Hippocampal formation (tissue), 2 donors: ENCODE data around the gene RMRP.

Experiments
- DNase-seq, 2 donors: peaks; one replicate each; lab custom pipeline; 2025; lab: John Stamatoyannopoulos, UW

RMRP gene

GRCh38 chr9:35686222-35687203 is 28.7 kb upstream of the RMRP start:
- DNase-seq: no peak

- DNase-seq: no peak
These were observed 27.7 kb upstream of the RMRP start for GRCh38 chr9:35685506-35685905.

DNA sequence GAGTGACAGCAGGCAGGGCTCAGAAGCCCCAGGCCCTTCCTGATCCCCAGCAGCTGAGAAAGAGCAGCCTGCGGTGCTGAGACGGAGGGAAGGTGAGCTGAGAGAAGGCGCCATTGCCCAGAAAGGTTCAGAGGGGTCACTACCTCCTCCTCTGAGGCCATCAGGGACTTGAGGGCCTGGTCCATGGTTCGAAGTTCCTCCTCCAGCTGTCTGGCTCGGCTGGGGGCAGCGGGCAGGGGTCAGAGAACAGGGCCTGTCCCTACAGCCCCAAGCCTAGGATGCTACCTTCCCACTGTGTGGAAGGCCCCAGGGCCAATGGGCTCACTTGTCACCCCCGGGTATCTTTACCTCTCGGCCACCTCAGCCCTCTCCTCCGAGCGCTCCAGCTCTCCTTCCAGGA is 27.1 kb upstream of the RMRP start:
- DNase-seq: no peak

DNA sequence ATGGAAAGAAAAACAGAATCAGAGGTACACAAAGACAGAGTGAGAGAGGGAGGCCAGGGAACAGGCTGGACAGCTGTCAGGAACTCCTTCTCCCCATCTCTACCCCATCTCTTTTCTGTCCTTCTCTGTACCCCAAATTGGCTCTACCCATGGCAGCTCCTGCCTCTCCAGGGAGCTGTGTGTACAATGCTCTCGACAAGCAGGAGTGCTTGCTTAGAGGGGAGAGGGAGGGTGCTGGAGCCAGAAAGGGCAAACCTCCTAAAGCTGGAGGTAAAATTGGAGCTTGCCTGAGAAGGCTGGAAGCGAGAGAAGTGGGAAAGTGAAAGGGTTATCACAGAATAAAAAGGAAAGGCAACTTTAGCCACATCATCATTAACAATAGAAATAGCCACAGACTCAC is 25.5 kb upstream of the RMRP start:
- DNase-seq: no peak

DNA sequence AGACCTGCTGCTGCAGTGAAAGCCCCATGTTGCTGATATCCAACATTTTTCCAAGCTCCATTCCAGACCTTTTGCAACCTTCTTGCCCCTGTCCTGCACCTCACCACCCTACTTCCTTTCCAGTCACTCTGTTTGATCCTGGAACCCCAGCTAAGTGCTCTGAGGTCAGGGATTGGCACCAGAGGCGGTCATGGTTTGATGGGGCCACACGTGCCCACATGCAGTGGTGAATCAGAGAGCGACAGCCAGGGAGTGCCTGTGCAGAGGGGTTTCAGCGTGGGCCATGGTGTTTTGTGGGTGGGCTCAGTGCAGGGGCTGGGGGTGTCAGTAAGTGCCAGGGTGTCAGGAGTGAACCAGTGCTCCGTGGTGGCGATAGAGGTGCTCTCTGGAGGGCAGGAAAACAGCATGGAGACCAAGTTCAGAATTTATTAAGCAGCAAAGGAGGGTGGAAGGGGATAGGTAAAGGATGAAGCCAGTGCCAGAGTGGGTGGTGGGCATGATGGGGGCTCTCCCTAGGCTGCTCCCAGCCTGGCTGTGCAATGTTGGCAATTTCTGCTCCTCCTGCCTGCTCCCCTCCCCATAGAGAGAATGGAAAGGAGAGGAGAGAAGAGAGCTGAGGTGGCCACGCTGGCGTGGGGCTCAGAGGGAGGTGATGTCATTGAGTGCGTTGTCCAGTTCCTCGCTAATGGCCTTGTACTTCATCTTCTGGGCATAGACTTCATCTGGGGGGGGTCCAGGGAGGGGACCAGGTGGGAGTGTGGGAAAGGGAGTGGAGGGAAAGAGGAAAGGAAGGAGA is 24.9 kb upstream of the RMRP start:
- DNase-seq: no peak

DNA sequence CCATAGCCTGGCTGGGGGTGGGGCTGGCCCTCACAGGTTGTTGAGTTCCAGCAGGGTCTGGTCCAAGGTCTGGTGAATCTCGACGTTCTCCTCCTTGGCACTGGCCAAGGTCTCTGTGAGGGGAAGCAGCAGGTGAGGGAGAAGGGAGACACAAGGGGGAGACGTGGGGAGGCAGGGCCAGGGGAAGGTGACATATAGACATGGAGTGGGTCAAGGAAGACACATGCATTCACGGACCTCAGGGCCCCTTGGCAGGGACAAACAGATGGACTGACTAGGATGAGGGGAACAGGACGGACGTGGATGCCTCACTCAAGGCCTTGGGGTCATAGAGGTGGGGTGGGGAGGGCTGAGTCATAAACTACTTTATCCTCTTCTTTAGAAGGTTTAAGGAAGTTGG is 24.2 kb upstream of the RMRP start:
- DNase-seq: no peak

- no peak for DNase-seq
These were observed 23.7 kb upstream of the RMRP start for GRCh38 chr9:35681341-35682002.

- no peak for DNase-seq
These were observed 22.7 kb upstream of the RMRP start for GRCh38 chr9:35680331-35681105.

DNA sequence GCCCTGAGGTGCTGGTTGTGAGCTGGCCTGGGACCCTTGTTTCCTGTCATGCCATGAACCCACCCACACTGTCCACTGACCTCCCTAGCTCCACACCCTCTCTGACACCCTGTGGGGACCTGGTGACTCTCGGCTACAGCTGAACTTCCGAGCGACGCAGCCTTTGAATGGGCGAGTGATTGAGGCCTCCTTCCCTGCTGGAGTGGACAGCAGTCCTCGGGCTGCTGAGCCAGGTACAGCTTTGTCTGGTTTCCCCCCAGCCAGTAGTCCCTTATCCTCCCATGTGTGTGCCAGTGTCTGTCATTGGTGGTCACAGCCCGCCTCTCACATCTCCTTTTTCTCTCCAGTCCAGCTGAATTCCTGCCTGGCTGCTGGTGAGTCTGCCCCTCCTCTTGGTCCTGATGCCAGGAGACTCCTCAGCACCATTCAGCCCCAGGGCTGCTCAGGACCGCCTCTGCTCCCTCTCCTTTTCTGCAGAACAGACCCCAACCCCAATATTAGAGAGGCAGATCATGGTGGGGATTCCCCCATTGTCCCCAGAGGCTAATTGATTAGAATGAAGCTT is 22.0 kb upstream of the RMRP start:
- no peak for DNase-seq

GRCh38 chr9:35679091-35679490 is 21.3 kb upstream of the RMRP start:
- no peak for DNase-seq

- DNase-seq: no peak
These were observed 18.0 kb upstream of the RMRP start for GRCh38 chr9:35675732-35676392.

- no peak for DNase-seq
These were observed 17.4 kb upstream of the RMRP start for GRCh38 chr9:35675204-35675603.

- DNase-seq: no peak
These were observed 16.2 kb upstream of the RMRP start for GRCh38 chr9:35674025-35674361.

- DNase-seq: no peak
These were observed 15.6 kb upstream of the RMRP start, which contains the start of gene CA9 for GRCh38 chr9:35673132-35674024. TSS of gene CA9 (plus strand) at chr9:35673928. CDS start at chr9:35673960, 32 bp downstream.

DNA sequence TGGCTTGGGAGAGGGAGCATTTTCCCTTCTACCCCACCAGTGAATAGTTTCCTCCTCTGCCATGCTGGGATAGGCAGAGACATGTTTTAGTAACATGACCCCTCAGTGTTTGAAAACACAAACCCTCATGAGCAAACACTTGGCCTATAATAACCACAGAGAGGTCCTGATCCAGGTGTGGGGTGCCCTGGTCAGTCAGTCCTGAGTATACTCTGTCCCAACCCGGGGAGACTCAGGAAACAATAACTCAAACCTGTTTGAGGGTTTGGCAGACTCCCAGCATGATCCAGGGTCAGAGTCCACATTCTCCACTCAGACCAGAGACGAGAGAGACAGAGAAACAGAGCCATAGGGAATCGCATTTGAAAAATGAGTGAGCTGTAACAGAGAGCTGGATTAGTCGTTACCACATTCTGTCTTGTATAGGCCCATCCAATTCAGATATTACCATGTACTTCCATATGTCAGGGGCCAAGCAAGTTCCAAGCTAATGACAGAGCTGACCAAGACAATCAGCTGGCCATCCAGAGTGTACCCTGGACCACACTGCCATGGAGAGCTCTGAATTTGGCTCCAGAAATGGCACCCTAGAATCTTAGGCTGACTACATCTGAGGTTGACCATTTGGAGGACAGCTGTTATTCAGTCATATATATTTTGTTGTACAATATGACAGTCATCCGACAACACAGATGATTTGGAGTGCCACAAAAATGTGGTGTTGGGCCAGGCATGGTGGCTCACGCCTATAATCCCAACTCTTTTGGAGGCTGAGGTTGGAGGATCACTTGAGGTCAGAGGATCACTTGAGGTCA is 11.7 kb upstream of the RMRP start:
- no peak for DNase-seq

DNA sequence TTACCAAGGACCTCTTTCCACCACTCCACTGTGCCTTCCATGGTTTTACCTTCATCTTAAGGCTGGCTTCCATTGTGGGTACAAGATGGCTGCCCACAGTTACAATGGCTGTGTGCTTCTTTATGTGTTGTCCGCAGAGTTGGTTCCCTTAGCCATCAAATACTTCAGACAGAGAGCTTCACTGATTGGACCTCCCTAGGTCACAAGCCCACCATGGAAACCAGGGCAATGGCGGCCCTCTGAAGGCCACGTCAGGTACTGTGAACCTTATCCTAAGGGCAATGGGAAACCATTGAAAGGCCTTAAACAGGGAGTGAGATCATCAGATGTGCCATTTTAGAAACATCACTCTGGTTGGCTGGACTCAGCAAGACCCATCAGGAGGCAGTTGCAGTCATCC is 10.1 kb upstream of the RMRP start:
- DNase-seq: no peak

DNA sequence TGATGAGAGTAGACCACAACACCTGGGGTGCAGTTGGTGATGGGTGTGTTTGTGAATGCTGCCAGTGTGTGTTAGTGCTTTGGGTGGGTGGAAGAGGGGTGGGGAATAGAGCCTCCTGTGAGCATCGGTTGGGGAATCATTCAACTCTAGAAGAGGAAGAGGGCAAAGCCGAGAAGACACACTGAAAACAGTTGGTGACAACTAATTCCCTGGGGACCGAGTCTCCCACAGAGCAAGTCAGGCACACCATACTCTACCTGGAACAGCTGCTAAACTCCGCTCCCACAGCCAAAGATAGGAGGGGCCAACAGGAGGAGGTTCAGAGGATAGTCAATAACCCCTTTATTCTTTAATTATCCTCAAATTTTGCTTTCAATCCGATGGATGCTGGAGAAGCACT is 8.7 kb upstream of the RMRP start:
- DNase-seq: no peak

DNA sequence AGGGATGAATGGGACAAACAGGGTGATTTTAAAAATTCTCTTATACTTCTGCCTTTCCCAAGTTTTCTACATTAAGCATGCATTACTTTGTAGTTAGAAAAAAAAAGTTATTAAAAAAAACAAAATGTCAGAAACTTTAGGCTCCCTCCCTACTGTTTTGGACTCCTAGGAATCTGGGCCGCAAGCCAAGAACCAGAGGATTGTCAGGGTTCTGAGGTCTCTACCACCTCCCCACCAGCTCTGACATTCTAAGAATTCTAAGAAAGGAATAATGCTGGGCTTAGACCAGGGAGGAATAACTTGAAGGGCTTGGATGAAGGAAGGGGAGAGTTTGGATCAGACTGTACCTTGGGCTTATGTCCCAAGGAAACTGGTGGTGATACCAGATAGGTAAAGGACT is 8.2 kb upstream of the RMRP start:
- DNase-seq: no peak

DNA sequence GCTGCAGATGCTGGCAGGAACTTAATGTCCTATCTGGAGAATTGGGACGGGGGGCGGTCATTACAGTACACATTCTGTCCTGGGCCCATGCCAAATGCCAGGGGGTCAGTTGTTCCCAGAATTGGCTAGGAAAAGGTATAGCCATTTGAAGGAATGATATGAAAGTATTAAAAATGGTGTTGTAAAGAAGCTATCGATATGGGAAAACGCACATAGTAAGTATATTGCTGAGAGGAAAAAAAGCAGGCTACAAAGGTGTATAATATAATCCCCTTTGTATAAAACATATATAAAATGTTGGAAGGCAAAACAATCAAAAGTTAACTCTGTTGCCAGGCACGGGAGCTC is 7.6 kb upstream of the RMRP start:
- DNase-seq: no peak
